ENCODE measurements around the gene GMPPA.

Gene GMPPA

DNA sequence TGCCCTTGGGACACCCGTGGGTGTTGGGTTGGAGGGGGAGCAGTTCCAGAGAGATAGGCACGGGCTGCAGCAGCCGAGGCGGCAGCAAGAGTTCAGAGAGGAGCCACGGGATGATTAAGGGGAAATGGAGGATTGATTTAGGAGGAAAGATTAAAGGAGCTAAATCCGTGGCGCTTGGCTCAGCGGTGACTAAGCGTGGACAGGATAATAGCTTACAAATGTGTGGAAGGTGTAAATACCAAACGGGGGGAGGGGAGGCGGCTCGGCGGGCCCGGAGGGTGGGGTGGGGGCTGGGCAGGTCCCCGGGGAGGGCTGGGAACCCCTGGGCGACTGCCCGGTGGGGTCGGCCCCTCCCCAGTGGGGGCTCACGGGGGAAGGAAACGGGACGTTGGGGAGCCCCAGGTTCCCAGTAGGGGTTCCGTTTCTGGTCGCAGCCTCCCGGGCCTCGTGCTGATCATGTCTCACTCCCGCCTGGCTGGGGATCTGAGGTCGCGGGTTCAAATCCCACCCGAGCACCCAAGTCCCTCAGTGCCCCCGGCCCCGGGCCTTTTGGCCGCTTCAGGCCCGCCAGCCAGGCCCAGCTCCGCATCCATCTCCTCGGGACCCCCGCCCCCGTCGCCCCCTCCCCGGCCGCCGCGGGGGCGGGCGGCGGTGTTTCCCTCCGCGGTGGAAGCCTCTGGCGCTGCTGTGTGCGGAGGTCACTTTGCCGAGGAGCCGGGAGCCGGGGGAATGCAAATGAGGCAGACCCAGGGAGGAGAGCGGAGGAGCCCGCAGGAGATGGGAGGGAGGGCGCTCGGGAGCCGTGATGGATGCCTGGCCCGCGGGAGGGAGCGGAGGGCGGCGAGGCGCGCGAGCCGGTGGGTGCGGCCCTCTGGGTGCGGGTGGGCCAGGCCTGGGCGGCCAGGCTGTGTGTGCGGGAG lies 23.7 kb downstream of the GMPPA start:
- peak; percentile 65 for DNase-seq

DNA sequence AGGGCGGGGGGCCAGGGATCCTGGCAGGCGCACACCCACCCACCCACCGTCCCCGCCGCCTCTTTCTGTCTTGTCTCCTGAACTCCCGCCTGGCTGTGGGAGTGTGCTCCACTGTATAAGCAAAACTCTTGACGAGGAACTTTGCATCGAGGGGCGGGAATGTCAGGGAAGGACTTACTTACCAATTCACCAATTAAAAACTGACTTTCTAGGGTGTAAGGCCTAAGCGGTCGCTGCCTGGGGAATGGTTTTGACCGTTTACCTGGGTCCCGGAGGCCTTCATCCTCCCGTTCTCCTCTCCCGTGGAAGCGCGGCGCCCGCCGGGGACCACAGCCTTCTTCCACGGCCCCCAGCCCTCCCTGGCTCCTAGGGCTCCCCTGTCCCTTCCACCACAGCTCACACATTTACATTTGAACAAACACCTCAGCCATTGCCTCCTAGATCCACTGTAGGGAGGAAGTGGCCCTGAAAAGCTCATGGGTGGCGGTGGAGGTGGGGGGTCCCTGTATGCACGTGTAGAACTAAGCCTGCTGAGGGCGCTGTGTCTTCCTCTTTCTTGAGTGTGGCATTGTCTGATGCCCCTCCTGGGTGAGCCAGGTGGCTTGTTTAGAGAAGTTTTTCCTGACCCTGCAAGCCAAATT lies 24.5 kb downstream of the GMPPA start:
- no peak for DNase-seq

DNA sequence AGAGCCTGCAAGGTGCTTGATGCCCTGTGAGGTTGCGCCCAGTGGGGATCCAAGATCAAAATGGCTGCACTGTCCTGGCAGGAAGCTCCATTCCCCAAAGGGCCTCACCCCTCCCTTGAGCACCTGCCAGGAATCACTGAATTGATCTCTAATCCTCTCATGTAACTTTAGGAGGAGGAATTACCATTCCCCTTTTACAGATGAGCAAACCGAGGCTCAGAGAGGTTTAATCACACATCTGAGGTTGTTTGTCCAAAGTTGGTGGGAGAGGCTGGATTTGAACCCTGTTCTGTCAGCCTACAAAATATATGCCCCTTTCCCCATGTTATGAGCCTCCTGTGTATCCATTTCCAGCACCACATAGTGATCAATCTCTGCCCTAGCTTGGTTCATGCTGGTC lies 26.1 kb downstream of the GMPPA start:
- no peak for DNase-seq

DNA sequence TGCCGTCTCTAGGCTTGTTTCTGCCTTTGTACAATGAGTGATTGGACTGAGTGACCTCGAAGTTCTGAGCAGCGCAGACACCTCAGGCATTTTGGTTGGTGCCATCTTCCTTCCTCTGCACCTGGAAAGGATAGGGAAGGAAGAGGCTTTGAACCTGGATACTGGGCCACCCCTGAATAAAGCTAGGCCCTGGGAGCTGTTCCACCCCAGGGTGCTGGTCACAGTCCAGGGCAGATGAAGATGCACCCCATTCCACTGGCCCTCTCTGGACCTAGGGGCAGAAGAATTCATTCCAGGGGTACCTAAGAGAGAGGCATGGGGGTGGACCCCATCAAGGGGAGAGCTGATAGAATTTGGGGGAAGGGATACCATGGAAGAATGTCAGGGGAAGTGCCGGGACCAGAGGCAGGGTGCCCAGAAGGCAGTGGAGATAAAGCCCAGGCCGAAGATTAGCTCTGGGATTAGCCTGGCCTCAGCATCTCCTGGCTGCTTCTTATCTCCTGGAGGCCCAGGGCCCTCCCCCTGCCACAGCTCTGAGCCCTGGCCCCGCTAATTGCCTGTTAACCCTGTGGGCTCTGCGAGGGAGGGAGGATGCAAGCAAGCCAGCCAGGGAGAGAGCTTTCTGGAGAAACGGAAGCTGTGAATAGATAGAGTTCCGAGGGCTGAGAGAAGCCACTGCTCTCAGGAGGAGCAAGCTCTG lies 27.0 kb downstream of the GMPPA start:
- DNase-seq, result peak; percentile 98

DNA sequence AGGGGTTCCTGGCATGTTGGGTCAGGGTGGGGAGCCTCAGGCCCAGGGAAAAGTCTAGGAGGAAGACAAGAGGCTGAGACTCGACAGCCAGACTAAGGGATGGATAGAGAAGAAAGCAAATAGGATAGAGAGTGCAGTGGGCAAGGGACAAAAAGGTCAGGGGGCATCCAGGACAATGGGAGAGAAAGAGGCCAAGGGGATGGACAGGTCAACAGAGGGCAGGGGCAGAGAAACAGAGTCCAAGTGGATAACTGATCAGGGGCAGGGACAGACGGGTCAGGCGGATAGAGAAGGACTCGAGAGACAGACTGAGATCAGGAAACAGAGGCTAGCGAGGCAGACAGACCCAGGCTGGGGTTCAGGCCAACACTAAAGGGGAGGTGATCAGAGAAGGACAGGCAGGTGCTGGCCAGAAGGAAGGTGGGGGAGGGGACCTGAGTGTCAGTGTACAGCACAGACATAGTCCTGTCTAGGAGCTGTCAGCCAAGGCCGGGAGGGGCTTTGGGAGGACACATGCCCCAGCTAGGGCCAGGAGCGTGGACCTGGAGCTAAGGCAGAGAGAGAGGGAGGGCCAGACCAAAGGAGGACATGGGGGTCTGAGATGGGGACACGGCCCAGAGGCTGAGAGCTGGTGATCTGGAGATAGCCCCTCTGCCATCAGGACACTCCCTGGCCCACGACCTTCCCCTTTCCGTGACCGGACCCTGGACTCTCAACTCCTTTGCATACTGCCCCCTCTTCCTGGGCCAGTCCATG lies 27.8 kb downstream of the GMPPA start:
- DNase-seq, result peak; percentile 58

DNA sequence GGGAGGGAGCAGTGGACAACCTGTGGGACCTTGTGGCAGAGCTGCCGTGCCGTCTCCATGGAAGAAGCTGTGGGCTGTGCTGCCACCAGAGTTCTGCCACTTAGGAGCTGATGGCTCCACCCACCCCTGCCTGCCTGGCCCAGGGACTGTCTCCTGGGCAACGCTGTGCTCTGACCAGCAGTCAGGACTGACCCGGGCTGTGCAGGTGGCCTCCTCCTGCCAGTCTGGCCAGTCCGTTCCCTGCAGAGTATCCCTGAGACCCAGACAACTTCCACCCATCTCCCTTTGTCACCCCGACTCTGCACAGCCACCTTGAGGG lies 28.3 kb downstream of the GMPPA start:
- no peak for DNase-seq

DNA sequence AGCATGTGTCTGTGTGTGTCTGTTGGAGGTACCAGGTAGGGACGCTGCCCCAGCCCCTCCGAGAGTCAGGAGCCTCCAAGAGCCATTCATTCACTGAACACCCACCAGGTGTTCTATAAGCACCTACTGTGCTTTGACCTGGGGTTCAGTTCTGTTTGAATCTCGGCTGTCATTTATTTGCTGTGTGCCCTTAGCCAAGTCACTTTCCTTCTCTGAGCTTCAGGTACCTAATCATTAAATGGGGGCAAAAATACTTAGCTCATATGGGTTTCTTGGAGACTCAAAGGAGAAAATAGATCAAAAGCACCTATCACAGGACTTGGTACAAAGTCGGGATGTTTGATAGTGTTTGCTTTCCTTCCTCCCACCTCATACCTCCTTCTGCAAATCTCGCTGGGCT lies 28.8 kb downstream of the GMPPA start:
- no peak for DNase-seq

DNA sequence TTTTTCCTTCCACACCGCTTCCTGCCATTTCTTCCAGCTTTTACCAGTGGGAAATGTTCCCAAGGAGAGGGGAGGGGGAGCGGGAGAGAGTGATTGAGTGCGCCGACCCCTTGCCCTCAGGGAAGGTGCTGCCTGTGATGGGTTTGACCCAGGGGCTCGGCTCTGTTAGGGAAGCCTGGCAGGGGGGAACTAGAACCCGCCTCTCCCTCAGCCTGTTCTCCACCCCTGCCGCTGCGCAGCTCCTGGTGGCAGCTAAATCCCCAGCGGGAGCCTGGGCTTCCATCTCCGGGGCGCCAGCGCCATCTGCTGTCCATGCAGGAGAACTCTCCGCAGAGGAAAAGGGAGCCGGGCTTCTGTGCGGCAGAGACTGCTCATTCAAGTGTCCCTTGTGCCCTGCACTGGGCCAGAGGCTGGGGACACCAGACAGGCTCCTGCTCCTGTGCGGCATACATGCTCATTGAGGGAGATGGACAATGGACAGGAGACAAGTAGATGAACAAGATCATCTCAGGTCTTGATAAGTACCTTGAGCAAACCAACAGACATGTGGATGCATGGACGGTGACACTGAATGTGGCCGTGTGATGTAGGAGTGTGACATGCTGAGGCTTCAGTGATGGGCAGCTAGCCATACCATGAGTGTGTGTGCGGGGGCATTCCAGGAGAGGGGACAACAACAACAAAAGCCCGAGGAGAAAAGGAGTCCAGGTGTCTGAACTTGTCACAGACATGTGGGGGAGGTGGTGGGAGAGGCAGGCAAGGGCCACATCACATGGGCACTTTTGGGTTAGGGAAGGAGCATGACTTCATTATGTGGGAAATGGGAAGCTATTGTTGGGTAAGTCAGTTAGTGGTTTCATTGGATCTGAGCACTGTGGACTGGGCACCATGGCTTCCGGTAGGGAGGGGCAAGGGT lies 31.6 kb downstream of the GMPPA start:
- DNase-seq, result peak; percentile 94

DNA sequence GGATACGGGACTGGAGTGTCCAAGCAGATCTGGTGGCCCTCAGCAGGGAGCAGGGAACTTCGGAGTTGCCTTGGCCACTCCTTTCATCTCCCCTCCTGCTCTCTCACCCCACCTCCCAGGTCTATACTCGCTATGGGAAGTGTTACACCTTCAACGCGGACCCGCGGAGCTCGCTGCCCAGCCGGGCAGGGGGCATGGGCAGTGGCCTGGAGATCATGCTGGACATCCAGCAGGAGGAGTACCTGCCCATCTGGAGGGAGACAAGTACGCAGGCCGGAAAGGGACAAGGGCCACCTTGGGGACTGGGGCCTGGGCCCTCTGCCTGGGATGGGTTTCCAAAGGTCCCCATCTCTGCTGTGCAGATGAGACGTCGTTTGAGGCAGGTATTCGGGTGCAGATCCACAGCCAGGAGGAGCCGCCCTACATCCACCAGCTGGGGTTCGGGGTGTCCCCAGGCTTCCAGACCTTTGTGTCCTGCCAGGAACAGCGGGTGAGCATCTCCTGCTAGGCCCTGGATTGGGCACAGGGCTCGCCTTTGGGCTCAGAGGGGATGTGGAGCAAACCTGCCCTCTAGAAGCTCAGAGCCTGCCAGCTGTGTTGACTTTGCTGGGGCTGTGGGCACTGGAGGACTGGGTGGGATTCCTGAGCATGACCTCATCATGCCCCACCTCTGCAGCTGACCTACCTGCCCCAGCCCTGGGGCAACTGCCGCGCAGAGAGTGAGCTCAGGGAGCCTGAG lies 33.1 kb downstream of the GMPPA start:
- no peak for DNase-seq

DNA sequence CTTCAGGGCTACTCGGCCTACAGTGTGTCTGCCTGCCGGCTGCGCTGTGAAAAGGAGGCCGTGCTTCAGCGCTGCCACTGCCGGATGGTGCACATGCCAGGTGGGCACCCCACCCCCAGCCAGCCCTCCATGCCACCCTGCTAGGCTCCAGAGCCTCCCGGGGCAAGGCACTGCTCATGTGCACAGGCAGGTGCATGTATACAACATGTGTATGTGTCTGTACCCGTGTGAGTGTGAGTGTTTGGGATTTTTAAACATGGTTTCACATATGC lies 33.6 kb downstream of the GMPPA start:
- no peak for DNase-seq

DNA sequence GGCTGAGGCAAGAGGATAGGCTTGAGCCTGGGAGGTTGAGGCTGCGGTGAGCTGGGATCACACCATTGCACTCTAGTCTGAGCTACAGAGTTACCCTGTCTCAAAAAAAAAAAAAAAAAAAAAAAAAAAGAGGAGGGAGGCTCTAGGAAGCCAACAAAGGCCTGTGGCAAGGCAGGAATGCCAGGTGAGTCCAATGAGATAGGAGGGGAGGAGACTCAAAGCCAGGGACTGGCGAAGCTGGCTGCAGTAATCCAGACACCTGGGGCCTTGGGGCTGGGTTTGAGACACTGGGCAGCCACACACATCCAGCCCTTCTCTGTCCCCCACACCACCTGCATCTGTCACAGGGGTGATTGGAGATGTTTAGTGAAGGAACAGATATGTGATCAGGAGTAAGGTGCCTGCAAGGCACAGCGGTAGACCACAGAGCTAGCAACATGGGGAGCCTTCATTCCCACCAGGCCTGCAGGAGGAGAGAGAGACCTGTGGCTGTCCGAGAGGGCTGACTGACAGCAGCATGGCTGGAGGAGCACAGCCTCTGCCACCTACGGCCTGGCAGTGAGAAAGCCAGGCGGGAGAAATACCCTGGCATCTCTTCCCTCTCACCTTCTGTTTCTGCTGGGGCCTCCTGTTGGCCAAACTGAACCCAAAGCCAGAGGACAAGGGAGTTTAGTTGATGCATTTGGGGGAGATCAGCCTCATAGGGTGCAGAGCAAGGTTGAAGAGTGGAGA lies 35.4 kb downstream of the GMPPA start:
- DNase-seq, result no peak

DNA sequence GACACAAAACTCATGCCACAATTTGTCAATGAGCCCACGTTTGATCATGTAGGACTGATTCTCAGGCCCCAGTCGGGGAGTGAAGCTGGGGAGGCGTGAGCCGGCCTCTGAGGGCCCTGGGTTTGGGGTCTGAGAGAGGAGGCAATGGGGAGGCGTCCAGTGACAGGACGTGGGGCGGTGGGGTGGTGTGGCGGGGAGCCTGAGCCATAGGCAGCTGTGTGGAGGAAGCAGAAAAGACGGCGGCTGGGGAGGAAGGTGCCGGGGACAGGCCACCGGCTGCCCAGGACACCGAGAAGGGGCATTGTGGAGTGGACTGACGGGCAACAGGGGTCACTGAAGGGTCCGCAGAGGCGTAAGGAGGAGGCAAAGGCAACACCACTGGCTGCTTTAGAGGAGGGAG lies 37.7 kb downstream of the GMPPA start:
- no peak for DNase-seq

DNA sequence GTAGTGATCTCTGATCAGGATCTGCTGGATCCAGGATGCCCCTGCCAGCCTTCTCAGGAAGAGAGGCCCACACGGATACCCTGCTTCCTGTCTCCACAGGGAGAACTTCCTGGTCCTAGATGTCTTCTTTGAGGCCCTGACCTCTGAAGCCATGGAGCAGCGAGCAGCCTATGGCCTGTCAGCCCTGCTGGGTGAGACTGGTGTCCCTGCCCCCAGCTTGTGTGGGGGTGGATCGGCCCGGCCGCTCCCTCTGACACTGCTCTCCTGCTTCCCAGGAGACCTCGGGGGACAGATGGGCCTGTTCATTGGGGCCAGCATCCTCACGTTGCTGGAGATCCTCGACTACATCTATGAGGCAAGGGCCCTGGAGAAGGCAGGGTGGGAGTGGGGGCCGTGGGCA lies 38.3 kb downstream of the GMPPA start:
- no peak for DNase-seq

DNA sequence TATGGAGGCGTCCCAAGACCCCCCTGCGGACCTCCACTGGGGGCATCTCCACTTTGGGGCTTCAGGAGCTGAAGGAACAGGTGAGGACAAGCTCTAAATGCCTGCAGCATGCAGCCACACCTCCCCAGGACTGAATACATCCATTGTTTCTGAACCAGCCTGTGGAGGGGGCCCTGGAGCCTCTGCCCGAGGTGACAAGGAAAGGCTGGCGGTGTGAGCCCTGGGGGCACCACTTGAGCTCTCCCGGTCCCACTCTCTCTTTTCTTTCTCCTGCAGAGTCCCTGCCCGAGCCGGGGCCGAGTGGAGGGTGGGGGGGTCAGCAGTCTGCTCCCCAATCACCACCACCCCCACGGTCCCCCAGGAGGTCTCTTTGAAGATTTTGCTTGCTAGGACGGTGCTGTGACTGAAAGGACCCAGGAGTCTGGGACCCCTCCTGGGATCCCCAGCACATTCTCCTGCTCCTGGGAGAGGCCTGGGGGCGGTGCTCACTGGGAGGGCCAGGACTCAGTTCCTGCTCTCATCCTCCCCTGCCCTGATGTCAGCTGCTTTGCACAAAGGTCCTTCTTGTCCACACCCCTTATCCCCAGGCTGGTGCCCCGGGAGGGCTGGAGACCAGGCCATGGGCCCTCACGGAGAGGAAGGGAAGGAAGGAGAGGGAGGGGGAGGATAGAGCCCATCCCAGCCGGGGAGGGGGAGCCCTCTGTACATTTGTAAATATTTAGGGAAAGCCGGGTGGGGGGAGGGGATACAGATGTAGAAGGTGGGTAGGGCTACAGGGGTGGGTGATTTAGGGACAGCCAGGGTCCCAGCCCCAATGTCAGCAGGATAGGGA lies 39.2 kb downstream of the GMPPA start:
- no peak for DNase-seq

DNA sequence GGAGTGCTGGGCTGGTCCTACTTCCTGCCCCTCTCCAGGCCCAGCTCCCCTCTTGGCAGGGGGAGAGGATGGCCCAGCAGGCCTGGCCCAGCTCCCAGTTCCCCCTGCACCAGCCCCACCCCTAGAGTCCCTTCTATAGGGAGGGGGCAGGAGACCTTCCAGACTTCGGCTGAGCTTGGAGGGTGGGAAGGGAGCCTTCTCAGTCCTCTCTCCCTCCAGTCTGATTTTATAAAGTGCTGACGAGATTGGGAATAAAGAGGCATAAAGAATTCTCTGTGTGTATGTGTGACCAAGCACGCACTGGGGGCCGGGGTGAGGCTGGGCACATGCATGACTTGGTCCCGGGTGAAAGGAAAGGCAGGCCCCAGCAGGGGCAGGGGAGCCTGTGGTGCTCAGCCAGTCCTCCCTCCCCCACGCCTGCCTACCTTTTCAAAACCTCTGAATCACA lies 39.8 kb downstream of the GMPPA start:
- DNase-seq, result no peak

DNA sequence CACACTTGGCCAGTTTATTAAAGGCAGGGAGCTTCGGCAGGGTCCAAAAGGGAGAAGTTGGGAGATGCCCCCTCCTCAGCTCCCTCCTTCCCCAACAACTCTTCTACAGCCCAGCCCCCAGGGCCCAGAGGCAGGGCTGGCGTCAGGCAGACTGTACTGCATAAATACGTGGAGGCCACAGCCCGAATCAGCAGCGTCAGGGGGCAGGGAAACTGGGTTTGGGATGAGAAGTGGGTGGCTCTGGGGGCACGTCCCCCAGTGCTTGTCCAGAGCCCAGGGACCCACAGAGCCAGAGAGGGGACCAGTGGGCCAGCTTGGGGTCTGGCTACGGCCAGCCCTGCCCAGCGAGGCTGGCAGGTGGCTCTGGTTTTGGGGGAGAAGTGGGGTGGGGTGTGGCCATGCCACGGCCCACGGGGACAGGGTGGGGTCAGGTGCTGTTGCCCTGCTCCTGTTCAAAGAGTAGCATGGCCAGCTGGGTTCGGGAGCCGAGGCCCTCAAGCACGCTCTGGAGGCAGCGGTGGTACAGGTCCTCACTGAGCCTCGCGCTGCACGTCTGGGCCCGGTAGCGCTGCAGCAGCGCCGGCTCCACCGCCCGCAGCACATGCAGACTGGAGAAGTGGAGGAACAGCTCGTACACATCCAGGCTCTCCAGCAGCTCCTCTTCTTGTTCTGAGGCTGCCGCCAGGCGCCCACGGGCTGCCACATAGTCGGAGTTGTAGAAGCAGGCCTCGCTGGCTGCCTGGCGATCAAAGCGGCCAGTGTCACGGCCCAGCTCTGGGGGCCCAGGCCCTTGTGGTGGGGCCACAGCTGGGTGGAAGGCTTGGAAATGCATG lies 40.5 kb downstream of the GMPPA start:
- no peak for DNase-seq

DNA sequence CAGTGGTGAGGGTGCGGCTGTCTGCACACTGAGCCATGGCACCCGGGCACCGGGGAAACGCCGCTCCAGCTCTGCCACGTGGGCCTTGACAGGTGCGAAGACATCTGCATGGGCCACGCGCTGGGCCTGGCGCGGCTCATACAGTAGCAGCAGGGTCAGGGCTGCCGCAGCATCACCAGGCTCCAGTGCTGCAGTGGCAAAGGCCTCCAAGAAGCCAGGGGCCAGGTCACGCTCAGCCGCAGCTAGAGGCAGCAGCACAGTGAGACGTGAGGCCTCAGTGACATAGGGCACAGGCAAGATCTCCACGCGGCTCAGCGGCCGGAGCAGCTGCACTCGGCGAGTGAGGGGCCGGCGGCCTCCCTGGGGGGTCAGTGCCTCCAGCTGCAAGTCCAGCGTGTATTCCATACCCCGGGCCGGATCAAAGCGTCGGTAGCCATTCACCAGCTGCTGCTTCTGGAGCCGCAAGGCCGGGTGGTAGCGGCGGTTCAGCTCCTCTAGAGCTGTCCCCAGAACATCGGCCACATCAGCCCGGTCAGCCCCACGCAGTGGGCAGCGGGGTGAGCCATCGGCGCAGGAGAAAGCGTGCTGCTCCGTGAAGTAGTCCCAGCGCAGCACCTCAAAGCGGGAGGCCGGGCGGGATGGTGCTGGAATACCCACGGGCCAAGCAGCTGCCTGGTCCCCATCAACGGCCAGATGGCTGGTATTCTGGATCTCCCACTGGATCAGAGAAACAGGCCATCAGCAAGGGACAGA lies 41.4 kb downstream of the GMPPA start:
- DNase-seq, result no peak

Measured in OCI-M1 (cell line).